Neural cell (in vitro differentiated cells): ENCODE measurements around the gene SAE1. TPM values are rescaled to one million over a fixed set of nuclear protein-coding genes. Genes with fewer than 3 reads are reported as not detected.

Experiments
- H2AFZ ChIP-seq: fragments of 200-600, 300-800 bp; sonication (generic), shearing (Covaris generic); 2 replicates; pipeline ENCODE4 v1.6.0; 2014; ENCODE audit warnings: low read depth, mild to moderate bottlenecking, antibody characterized with exemption, low read length, moderate library complexity
- H3F3A ChIP-seq: fragments of 200-600 bp; shearing (Covaris generic); 2 replicates; pipeline ENCODE4 v1.6.1; 2016; ENCODE audit warnings: mild to moderate bottlenecking, moderate library complexity, mixed read lengths, antibody characterized with exemption, low read length; ENCODE audit not compliant: insufficient read depth, poor library complexity, severe bottlenecking
- H3K27ac ChIP-seq: fragments of 200-600, 300-800 bp; sonication (generic), shearing (Covaris generic); 2 replicates; pipeline ENCODE4 v1.5.1; 2014; ENCODE audit warnings: mild to moderate bottlenecking, low read length, moderate library complexity
- H3K27me3 ChIP-seq: fragments of 300-800, 200-600 bp; sonication (generic), shearing (Covaris generic); 2 replicates; pipeline ENCODE4 v1.6.0; 2014; ENCODE audit warnings: mild to moderate bottlenecking, low read depth, low read length, moderate library complexity; ENCODE audit not compliant: insufficient read depth
- H3K36me3 ChIP-seq: fragments of 300-800, 200-600 bp; sonication (generic), shearing (Covaris generic); 2 replicates; pipeline ENCODE4 v1.5.1; 2014; ENCODE audit warnings: mild to moderate bottlenecking, antibody characterized with exemption, low read length, moderate library complexity; ENCODE audit not compliant: insufficient read depth
- H3K4me2 ChIP-seq: fragments of 300-800, 200-600 bp; sonication (generic), shearing (Covaris generic); 2 replicates; pipeline ENCODE4 v1.6.0; 2014; ENCODE audit warnings: mild to moderate bottlenecking, low read length
- H3K4me3 ChIP-seq: fragments of 300-800, 200-600 bp; sonication (generic), shearing (Covaris generic); 2 replicates; pipeline ENCODE4 v1.5.1; 2014; ENCODE audit warnings: mild to moderate bottlenecking, low read length, moderate library complexity
- H3K79me2 ChIP-seq: fragments of 200-600 bp; shearing (Covaris generic); replicated peaks from 2 replicates; pipeline ENCODE4 v1.6.0; 2014; ENCODE audit warnings: mild to moderate bottlenecking, low read length, moderate library complexity; ENCODE audit not compliant: insufficient read depth
- H3K9ac ChIP-seq: fragments of 300-800, 200-600 bp; sonication (generic), shearing (Covaris generic); 2 replicates; pipeline ENCODE4 v1.6.1; 2016; ENCODE audit warnings: mild to moderate bottlenecking, low read length, mixed read lengths
- H3K9me2 ChIP-seq: fragments of 200-600 bp; shearing (Covaris generic); 2 replicates; pipeline ENCODE4 v1.6.1; 2016; ENCODE audit warnings: mild to moderate bottlenecking, low read length, mixed read lengths; ENCODE audit not compliant: insufficient read depth
- H3K9me3 ChIP-seq: fragments of 200-600, 300-800 bp; sonication (generic), shearing (Covaris generic); 2 replicates; pipeline ENCODE4 v1.6.1; 2016; ENCODE audit warnings: mild to moderate bottlenecking, mixed run types, low read length, moderate library complexity, mixed read lengths
- H4K20me1 ChIP-seq: fragments of 200-600 bp; shearing (Covaris generic); 2 replicates; pipeline ENCODE4 v1.6.1; 2016; ENCODE audit warnings: mild to moderate bottlenecking, mixed run types; ENCODE audit not compliant: insufficient read depth
- CTCF ChIP-seq: fragments of 450-650 bp; IDR thresholded peaks from 2 replicates; pipeline ENCODE4 v1.5.1; 2014; ENCODE audit warnings: antibody characterized with exemption, mild to moderate bottlenecking, moderate library complexity; ENCODE audit not compliant: poor library complexity, severe bottlenecking
- EP300 ChIP-seq: fragments of 450-650 bp; conservative IDR thresholded peaks from 2 replicates; pipeline ENCODE4 v1.6.1; 2014; ENCODE audit warnings: antibody characterized with exemption, mild to moderate bottlenecking, moderate library complexity; ENCODE audit not compliant: poor library complexity, severe bottlenecking
- EZH2 ChIP-seq: fragments of 200-600, 300-800 bp; shearing (Covaris generic), sonication (generic); IDR thresholded peaks from 2 replicates; pipeline ENCODE4 v1.6.1; 2014; ENCODE audit warnings: antibody characterized with exemption, low read length, borderline replicate concordance, mild to moderate bottlenecking; ENCODE audit not compliant: insufficient read depth, poor library complexity, severe bottlenecking
- MXI1 ChIP-seq: fragments of 450-650 bp; conservative IDR thresholded peaks from 2 replicates; pipeline ENCODE4 v1.6.1; 2014; ENCODE audit warnings: antibody characterized with exemption, mild to moderate bottlenecking; ENCODE audit not compliant: poor library complexity, severe bottlenecking
- POLR2AphosphoS5 ChIP-seq: IDR thresholded peaks from 2 replicates; pipeline ENCODE4 v1.6.1; 2012
- RAD21 ChIP-seq: fragments of 450-650 bp; conservative IDR thresholded peaks from 2 replicates; pipeline ENCODE4 v1.6.1; 2014; ENCODE audit warnings: antibody characterized with exemption, mild to moderate bottlenecking, moderate library complexity
- REST ChIP-seq: IDR thresholded peaks from 2 replicates; pipeline ENCODE4 v1.6.1; 2012; ENCODE audit warnings: borderline replicate concordance
- SMC3 ChIP-seq: fragments of 450-650 bp; conservative IDR thresholded peaks from 2 replicates; pipeline ENCODE4 v1.6.1; 2014; ENCODE audit warnings: antibody characterized with exemption, mild to moderate bottlenecking, moderate library complexity; ENCODE audit not compliant: poor library complexity
- TAF1 ChIP-seq: IDR thresholded peaks from 2 replicates; pipeline ENCODE4 v1.6.1; 2012; ENCODE audit warnings: low read depth
- polyA plus RNA-seq: library from polyadenylated mRNA; depleted of rRNA; stranded (reverse); fragments of >200 nt; gene quantifications from 2 replicates; pipeline ENCODE4 v1.2.3, GENCODE V29; 2014

The SAE1 gene
- polyA plus RNA-seq, 1 donor from 2014 or later, result 178 TPM

GRCh38 chr19:47125669-47125938 lies 5.0 kb upstream of the SAE1 start:
- no peaks in the 10 kb centered on the region for H3F3A ChIP-seq
- no peak overlapping the region for H3K9ac ChIP-seq
- no peaks in the 10 kb centered on the region for H3K27me3 ChIP-seq
- H3K4me3 ChIP-seq, result no peak overlapping the region
- no peaks in the 10 kb centered on the region for H3K9me3 ChIP-seq
- no peak overlapping the region for H3K4me2 ChIP-seq
- TF ChIP-seq CTCF, result no peak
- TF ChIP-seq SMC3, result no peak
- no peak for TF ChIP-seq REST
- no peak for TF ChIP-seq RAD21
- TF ChIP-seq TAF1, result no peak
- no peak for TF ChIP-seq EP300
- TF ChIP-seq EZH2, result no peak
- no peak for TF ChIP-seq POLR2AphosphoS5
- TF ChIP-seq MXI1, result no peak
- no peak overlapping the region for H3K27ac ChIP-seq
- H2AFZ ChIP-seq, result no peak overlapping the region
- no peaks in the 10 kb centered on the region for H3K79me2 ChIP-seq
- no peaks in the 10 kb centered on the region for H3K36me3 ChIP-seq
- no peaks in the 10 kb centered on the region for H4K20me1 ChIP-seq
- no peaks in the 10 kb centered on the region for H3K9me2 ChIP-seq

GRCh38 chr19:47129579-47129978 lies 1.1 kb upstream of the SAE1 start:
- TF ChIP-seq REST (no peak), TAF1 (no peak), EZH2 (no peak), MXI1 (no peak), SMC3 (no peak), POLR2AphosphoS5 (no peak), CTCF (no peak), RAD21 (no peak), EP300 (no peak)
- Histone ChIP-seq H3K9ac (no peak overlapping the region), H3K36me3 (no peaks in the 10 kb centered on the region), H3F3A (no peaks in the 10 kb centered on the region), H3K4me3 (no peak overlapping the region), H3K4me2 (no peak overlapping the region), H3K9me3 (no peaks in the 10 kb centered on the region), H2AFZ (no peak overlapping the region), H4K20me1 (no peaks in the 10 kb centered on the region), H3K9me2 (no peaks in the 10 kb centered on the region), H3K79me2 (peaks cover 24% of the 10 kb centered on the region), H3K27ac (no peak overlapping the region), H3K27me3 (no peaks in the 10 kb centered on the region)
